Stimulated activated CD8-positive, alpha-beta memory T cell treated with anti-CD3 and anti-CD28 coated beads, Interleukin-12 subunit alpha, Interleukin-12 subunit beta, amount 100 ng/mL, for 24 hours (primary cell): ENCODE data around the gene PTTG1IP2.

ENCODE experiments used
- DNase-seq: peaks from one replicate; pipeline ENCODE4 v3.0.0-alpha.2; 2020; ENCODE audit errors: extremely low read depth

PTTG1IP2 gene

DNA sequence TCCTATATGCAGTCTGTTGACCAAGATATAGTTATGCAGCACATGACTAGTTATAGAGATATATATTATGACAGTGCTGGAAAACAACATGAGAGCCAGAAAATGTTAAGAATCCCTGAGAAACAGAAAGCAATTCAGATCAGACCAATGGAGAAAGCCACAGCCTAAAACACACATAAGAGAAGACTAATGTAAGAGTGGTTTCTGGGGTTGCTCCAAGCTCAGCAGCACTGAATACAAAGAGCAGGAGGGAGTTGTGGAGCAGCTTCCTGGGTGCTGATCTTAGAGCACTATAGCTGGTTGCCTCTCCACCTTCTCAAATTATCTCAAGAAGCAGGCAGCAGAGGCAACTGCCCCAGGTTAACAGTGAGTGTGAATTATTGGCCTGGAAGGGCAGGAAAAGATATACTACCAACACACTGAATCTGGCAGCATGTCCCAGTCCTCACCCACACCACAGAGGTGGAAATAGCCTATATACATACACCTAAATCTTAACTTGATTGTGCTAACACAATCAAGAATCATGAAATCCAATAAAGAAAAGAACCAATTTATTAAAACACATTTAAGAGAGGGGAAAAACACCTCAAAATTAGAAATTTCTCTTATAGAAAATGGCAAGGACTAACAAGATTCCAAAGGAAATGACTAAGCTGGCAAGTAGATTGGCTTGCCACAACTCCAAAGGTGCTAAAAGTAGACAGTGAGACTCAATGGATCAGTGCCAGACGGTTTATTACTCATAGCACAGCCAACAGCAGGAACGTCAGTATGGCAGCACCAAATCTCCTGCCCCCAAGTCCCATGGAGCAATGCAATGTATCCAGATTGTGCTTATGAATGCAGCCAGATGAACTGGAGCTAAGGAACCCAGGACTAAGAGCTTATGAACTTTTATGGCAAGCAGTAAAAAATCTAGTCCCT, 5.1 kb downstream of the PTTG1IP2 start:
- no peak for DNase-seq

DNA sequence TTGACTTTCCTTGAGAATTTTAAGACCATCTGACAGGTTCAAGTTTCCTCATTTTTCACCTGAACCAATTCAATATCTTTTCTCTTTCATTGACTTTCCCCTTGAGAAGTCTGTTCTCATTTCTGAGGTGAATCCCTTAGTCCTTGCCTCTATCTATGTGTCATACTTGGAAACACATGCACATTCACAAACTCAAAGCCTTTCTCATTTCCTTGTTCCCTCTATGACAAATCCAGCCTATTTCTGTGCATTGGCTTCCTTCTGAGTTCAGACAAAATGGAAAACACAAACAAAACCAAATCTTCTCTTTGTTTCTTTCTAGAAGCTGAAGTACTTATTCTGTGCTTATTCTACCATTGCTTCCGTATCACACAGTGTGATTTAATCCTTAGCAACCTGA, 13.8 kb downstream of the PTTG1IP2 start:
- DNase-seq, result no peak

DNA sequence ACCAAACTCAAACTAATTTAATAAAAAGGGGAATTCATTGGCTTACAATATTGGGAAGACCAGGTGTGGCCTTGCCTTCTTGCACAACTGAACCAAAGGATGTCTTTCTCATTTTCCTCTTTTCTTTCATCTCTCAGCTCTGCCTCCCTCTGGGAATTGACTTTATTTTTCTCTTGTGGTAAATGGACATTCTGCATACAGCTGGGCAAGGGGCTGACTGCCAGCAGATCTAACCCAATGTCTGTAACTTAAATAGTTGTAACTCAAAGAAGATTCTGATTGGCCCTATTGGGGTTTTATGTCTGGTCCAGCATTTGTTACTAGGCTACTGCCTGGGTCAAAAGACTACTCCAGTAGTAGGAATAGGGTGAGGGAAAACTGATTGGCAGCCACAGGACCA, 15.3 kb downstream of the PTTG1IP2 start:
- no peak for DNase-seq

DNA sequence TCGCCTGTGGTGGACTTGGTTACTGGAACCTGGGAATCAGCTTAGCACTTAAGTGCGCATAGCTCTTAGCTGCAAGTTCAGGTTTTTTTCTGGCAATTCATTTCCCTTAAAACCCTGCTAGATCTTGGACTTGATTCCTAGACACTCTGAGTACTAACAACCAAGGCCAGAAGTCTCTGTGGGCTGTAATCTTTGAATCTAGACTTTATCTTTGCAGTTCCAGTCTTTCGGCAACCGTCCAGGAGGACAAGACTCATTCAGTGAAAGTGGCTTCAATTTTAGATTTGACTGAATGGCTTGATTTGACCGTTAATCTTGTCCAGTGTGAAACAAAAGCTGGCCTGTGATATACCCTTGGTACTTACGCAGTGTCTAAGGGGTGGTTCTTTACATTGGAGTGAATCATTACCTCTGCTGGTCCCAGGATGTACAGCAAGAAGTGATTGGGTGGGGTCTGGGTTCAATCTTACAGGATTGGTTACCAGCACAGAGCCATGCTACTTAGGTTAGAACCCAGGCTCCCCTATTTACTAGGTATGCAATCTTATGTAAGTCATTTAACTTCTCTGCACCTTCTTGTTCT, 16.4 kb downstream of the PTTG1IP2 start:
- no peak for DNase-seq

DNA sequence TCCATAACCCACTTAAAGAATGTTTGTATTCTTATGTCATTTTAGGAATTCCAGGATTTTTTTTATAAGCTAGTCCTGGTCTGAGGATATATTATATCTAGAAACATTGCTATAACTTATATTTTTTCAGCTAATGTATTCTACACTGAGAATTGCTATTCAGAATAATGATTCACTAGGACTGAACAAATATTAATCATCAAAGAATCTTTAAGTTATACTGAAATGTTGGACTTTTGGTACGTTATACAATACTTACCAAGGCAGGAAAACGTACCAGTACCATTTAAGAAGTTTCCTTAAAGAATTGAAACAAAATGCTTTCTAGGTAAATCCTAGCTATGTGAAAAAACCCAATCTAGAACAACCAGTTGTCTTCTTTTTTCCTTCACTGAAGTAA, 18.4 kb downstream of the PTTG1IP2 start:
- no peak for DNase-seq

DNA sequence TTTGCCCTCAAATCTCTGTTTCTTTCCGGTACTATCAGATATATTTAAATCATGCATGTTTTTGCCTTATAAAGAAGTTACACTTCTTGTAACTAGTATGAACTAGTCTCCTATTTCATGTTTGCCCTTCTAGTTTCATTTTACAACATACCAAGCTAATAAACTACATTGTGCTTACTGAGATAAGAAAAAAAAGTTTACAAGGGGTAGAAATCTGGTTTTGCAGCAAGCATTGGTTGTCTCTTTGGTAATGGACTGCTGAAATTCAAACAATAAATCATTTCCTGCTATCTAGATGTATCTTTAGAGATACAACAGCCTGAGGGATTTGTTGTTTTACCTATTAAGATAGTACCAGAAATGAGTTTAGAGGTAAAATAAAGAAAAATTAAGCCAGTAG, 18.8 kb downstream of the PTTG1IP2 start:
- DNase-seq, result no peak

DNA sequence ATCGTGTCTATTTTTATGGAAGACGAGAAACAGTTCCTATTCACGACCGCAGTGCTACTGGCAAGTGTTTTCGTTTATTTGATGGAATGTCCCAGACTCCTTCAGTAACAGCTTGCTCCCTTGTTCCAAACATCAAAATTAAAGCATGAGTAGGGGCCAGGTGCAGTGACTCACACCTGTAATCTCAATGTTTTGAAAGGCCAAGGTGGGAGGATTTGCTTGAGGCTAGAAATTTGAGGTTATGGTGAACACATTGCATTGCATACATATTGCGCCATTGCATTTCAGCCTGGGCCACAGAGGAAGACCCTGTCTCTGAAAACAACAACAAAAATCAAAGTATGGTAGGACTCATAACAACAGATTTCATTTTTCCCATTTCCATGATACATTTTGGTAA, 22.8 kb downstream of the PTTG1IP2 start:
- no peak for DNase-seq

DNA sequence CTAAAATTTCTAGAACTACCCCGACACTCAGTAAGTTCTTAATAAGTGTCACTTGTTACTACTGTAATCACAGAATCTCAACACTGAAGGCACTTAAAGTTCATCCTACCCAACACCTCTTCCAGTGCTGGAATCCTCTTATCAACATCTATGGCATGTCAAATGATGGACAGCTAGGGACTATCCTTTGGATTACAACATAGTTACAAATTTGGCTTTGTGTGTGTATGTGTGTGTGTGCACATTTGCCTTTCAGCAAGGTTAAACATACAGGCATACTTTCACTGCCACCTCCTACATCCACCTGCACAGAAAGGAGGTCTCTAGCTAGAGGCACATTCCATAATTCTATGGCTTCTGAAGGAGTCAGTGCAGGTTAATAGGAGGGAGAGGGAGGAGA, 25.8 kb downstream of the PTTG1IP2 start:
- no peak for DNase-seq

DNA sequence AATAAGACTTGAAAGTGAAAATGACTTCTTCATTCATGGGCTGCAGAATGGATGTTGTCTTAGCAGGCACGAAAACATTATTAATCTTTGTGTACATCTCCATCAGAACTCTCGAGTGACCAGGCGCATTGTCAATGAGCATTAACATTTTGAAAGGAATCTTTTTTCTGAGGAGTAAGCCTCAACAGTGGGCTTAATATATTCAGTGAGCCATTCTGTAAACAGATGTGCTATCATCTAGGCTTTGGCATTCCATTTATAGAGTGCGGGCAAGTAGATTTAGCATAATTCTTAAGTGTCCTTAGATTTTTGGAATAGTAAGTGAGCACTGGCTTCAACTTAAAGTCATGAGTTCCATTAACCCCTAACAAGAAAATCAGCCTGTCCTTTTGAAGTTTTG, 33.1 kb downstream of the PTTG1IP2 start:
- DNase-seq, result no peak

DNA sequence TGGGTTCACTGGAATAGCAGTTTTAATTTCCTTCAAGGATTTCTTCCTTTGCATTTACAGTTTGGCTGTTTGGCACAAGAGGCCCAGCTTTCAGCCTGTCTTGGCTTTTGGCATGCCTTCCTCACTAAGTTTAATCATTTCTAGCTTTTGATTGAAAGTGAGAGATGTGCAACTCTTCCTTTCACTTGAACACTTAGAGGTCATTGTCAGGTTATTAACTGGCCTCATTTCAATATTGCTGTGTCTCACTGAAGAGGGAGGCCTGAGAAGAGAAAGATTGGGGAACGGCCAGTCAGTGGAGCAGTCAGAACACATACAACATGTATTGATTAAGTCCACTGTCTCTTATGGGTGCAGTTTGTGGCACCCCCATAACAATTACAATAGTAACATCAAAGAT, 33.9 kb downstream of the PTTG1IP2 start:
- DNase-seq, result no peak

DNA sequence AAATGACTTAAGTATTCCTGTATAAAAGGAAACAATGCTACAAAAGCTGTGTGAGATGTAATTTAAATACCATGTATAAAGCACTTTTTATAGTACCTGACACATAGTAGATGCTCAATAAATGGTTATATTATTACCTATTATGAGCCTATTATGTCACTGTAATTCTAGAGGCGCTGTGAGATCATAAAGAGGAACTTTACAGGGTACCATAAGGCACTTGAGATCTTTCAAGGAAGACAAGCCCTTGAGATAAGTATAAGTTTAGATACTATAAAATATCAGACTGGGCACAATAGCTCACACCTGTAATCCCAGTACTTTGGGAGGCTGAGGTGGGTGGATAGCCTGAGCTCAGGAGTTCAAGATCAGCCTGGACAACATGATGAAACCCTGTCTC, 38.3 kb downstream of the PTTG1IP2 start:
- DNase-seq, result no peak

DNA sequence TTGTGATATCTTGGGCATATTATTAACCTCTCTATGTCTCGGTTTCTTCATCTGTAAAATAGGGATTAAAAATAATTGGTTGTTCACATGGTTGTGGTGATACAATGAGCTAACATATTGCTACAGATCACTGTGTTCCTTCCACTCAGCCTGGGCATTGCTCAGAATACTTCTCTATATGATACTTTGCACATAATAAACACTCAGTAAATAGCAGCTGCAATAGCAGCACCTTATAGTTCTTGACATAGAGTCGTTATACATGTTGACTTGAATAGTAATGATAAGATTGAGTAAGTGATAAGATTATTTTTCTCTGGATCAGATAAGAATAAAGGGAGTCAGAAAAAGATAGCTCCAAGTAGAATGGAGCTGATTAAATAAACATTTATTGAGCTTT, 42.3 kb downstream of the PTTG1IP2 start:
- DNase-seq, result no peak

DNA sequence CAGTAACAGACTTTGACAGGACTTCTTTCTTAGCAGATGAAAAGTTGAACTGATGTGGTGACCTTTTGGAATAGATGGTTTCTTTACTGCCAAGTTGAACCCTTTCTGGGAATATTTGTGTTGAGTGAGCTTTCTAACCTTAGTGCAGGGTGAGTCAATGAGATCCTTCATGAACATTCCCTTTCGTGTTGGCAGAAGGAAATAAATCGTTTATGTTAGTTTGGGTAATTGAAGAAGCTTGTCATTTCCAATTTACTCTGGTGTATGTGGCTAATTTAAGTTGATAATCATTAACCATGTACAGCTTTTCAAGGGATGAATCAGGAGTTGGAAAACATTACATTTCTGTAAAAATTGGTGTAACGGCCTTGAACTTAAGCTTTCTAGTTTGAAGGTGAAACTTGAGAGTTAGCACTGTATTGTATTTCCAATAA, 43.4 kb downstream of the PTTG1IP2 start:
- no peak for DNase-seq

DNA sequence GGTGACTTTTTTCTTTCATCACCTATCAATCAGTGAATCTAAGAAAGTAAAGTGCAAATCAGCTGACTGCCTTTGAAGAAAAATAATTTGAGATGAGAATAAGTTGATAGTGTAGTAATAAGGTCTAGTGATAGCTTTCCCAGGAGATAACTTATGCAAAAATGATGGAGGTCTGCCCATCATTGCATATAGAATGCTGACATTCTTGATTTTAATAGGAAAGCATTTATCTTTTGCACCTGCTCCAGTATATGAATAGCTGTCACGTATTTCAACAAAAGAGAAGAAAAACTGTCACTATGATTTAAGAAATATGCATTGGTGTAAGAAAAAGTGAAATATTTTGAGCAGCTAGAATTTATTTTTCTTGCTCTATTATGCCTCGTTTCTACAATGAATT, 46.8 kb downstream of the PTTG1IP2 start:
- DNase-seq, result no peak

DNA sequence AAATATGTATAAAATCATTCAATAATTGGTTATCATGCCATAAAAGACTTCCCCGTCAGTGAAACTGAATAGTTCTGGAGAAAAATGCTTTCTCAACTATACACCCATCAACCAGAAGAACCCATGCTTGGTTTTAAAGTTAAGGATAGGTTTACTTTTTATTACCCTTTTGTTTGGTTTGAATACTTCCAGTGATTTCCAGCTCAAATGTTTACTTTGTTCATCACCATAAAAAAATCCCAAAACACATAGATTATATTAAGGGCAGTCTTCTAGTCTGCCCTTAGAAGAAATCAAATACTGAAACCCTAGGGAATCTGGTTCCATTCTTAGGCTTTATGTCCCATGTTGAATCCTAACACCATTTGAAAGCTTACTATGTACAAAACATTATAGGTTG, 49.2 kb downstream of the PTTG1IP2 start:
- DNase-seq, result no peak

DNA sequence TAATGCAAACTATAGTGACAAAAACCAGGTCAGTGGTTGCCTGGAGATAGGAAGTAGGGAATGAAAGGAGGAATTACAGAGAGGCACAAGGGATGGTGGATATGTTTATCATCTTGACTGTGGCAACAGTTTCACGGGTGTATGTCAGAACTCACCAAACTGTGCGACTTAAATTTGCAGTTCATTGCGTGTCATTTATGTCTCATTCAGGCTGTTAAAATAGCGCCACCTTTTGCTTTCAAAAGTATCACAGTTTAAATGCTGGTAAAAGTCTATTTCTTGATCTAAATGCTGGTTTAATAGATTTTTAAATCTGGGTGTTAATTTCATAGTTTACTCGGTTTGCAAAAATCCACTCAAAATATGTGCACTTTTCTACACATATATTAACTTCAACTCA, 51.0 kb downstream of the PTTG1IP2 start:
- no peak for DNase-seq

DNA sequence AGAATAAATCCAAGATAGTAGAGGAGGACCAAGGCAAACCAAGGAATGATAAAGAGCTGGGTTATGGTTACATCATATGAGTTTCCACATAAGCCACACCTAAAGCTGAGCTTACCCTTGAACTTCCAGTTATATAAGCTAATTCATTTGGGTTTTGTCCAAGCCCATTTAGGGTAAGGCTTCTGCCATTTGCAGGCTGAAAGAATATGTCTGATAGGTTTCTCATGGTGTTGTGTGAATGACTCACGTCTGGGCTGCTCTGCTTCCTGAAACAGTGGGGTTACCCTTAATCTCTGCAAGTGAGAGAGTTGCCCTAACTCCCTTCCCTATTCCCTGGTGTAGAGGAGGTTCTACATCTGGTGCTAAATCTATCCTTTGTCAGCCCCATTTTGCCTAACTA, 60.8 kb downstream of the PTTG1IP2 start:
- DNase-seq, result no peak

DNA sequence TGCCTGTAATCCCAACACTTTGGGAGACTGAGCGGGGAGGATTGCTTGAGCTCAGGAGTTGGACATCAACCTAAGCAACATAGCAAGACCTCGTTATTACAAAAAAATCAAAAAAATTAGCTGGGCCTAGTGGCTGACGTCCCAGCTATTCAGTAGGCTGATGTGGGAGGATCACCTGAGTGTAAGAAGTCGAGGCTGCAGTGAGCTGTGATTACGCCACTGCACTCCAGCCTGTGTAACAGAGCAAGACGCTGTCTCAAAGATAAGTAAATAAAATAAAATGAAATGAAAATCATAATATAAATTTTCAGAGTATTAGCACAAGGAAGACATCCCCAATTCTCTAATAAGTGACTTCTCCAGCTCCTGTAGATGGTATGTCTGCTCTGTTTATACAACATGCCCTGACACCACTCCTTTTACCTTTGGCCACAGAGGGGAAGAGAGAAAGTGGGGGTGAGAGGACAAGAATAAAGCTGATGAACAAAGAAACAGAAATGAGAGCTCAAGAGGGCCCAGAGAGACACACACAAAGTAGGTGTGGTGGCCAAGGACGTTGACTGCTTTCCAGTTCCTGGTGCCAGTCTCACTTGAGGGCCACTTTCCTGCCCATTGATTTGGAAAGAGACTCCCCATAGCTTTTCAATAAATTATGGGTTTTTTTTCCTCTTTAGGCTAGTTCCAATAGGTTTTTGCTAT, 62.9 kb downstream of the PTTG1IP2 start:
- no peak for DNase-seq

DNA sequence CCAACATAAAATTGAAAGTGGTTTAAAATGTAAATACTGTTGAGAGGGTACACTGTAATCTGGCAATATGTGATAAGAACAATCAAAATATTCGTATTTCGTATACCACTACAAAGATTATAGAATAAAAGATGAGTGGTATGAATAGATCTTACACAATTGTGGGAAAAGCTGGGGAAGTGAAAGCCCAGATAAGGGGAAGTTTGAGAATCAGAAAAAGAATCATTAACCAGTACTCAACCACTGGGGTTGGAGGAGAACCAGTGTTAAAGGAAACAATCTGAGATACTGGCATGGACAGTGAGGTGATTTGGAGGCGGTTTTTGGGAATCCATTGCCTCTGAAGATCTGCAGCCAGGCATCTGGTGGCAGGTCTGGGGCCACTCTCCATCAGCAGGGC, 67.0 kb downstream of the PTTG1IP2 start:
- no peak for DNase-seq

DNA sequence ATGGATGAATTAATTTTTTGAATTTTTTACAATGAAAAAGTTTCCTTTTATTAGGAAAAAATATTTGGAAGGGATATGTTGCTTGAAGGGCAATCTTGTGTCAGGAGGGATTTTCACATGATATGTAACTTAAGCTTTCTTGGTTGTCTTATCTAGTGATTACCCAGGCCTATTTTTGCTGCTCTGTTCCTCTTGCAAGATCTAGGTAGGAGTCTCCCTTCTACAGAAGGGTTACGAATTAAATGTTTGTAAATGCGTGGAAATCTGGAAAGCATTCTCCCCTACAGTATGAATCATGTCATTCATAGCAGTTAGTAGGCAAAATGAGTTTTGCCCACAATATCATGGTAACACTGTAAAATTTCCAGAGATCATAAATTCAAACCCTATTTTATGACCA, 69.0 kb downstream of the PTTG1IP2 start:
- DNase-seq, result no peak

DNA sequence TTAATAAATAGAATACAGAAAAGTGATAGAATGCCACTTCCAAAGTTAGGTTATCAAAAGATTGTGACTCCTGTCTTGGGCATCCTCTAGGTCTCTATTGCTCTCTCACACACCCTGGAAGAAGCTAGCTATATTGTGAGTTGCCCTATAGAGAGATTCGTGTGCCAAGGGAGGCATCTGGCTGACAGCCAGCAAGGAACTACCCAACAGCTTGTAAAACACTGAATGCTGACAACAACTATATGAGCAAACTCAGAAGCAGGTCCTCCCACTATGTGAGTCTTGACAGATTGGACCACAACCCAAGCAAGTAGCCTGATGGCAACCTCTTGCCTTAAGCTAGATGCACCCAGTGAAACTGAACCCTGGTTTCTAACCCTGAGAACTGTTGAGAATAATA, 71.0 kb downstream of the PTTG1IP2 start:
- no peak for DNase-seq

DNA sequence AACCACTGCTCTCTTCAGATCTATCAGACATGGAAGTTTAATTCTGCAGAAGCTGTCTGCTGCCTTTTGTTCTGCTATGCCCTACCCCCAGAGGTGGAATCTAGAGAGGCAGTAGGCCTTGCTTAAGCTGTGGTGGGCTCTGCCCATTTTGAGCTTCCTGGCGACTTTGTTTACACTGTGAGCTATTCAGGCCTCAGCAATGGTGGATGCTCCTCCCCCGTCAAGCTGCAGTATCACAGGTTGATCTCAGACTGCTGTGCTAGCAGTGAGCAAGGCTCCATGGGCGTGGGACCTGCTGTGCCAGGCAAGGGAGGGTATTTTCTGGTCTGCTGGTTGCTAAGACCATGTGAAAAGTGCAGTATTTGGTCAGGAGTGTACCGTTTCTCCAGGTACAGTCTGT, 81.6 kb downstream of the PTTG1IP2 start:
- no peak for DNase-seq

DNA sequence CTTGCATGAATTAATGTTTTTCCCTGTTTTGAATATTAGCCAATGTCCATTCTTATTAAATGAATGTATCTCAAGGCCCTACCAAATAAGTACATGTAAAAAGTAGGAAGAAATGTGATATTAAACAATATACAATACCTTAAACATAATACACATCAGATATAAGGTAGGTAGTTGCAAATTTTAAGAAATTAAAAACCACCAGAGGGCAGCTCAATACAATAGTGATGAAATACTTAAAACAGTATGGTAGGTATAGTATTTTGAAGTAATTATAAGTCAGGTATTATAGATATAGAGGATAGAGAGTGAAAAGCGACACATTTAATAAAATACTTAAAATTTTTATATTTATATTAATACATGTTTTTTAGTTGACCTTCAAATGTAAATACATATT, 83.1 kb downstream of the PTTG1IP2 start:
- no peak for DNase-seq
